Purkinje cell (primary cell): ENCODE data around the gene ECE1. TPM values are rescaled to one million over a fixed set of nuclear protein-coding genes. Genes with fewer than 3 reads are reported as not detected.

Source experiments
- polyA plus RNA-seq: library from polyadenylated mRNA; unstranded; fragments of >200 nt; fragmentation: Nextera tagmentation; gene quantifications from 2 replicates; pipeline ENCODE4 v1.2.1, GENCODE V29; 2014

The ECE1 gene
- 3.2 and 3.3 TPM in 2 replicates for polyA plus RNA-seq

DNA sequence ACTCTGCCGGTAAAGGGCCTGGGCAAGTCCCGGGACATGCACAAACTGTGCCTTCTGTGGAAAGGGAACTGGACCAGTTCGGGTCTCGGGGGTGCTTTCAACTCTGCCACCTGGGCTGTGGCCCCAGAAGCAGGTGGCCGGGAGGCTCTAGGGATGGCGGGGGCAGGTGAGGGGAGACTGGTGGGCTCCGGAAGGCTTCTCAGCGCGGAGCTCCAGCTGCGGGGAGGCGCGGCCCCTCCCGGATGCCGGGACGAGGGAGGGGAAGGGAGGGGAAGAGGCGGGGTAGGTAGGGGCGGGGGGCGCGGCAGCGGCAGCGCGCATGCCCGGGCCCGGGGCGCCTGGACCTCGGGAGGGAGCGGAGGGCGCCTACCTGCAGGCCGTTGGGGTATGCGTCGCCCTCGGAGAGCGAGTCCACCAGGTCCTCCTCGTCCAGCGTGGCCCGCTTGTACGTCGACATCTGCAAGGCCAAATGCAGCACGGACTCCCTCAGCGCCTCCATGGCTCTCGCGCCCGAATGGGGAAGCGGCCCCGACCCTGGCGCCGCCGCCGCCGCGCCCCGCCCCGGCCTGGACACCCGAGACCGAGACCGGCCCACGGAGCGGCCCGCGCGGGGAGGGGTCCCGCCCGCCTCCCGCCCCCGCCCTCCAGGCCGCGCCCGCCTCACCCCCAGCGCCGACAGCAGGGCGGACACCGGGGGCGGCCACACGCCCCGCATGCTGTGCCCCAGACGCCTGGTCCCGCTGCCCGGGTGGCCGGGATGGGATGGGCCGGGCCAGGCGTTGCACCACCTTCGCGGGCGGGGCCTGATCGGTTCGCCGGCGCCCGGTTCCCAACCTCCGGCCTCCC lies at the start of gene ECE1:
Gene ECE1 (minus strand): TSS at position 764 of the 846 bp plus-strand sequence. CDS start 49 bp downstream, at position 715.

DNA sequence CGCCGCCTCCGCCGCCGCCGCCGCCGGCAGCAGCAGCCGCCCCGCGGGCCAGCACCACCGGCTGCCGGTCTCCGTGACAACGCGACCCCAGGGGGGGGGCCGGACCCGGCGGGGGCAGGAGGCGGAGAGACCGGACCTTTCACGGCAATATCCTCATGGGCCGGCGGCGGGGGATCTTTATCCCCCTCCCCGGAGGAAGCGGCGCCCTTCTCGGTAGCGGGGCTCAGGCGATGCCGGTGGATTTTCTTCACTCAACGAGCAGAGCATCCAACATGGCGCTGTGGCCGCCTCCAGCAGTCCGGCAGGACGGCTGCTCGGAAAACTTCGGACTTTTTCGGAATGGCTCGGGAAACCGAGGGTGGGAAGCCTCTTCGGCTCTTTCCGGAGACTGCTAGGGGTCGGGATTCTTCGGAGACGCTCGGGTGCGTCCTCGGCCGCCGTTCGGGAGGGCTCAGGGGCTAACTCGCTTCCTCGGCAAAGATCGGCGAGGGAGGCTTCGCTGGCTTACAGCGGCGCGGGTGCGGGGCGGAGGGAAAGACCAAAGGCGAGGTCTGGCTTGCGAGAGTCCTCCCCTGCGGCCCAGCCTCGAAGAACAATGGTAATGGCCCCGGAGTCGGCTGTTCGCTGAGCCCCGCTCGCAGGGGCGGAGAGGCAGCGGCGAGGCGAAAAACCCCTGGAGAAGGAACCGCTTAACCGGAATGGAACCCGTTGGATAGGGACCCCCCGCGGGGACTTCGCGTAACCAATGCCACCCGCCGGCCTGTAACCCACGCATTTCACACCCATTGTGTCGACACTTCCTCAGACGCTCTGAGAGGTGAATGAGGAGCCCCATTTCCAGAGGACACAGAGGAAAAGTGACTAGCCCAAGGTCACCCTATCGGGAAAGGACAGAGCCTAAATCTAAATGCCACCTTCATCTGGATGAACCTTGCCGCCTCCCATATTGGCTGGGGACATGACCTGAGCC lies 113.4 kb downstream of the ECE1 start, which contains the start of gene EIF4G3:
Gene EIF4G3 (minus strand): TSS at position 312 of the 970 bp plus-strand sequence. CDS start 174,155 bp downstream, outside the sequence.

Other genes with a start within 250 kb of the ECE1 start
- gene EIF4G3, start 113.6 kb downstream of the ECE1 start, polyA plus RNA-seq = 70.4 and 81.9 TPM in 2 replicates
- 0.35 and 0.75 TPM in 2 replicates for gene NBPF3, start 149.7 kb upstream of the ECE1 start, polyA plus RNA-seq
- gene ALPL, start 219.0 kb upstream of the ECE1 start, polyA plus RNA-seq = 0.16 TPM in 1 of 2 replicates, not detected in the other